ENCODE data around the gene AURKAIP1.

The AURKAIP1 gene

GRCh38 chr1:1331068-1331965 lies 43.7 kb downstream of the AURKAIP1 start, which contains the start of gene TAS1R3:
TAS1R3 (plus strand) TSS chr1:1331280; CDS start chr1:1331346, 66 bp downstream.
- DNase-seq = no peak

- no peak for DNase-seq
Observed at GRCh38 chr1:1330366-1331067, 44.5 kb downstream of the AURKAIP1 start.

- no peak for DNase-seq
Observed at GRCh38 chr1:1329304-1330210, 45.5 kb downstream of the AURKAIP1 start.

- no peak for DNase-seq
Observed at GRCh38 chr1:1328254-1328653, 46.8 kb downstream of the AURKAIP1 start.

GRCh38 chr1:1327291-1327690 lies 47.7 kb downstream of the AURKAIP1 start:
- DNase-seq = no peak

GRCh38 chr1:1326075-1326605 lies 48.9 kb downstream of the AURKAIP1 start:
- no peak for DNase-seq

- no peak for DNase-seq
Observed at GRCh38 chr1:1325288-1326074, 49.5 kb downstream of the AURKAIP1 start.

GRCh38 chr1:1324524-1325287 lies 50.3 kb downstream of the AURKAIP1 start, which contains the start of the genes CPTP and INTS11:
CPTP (plus strand) TSS chr1:1324802; CDS start chr1:1326911, 2,109 bp downstream.
INTS11 (minus strand) TSS chr1:1324660; CDS start chr1:1324608, 52 bp downstream.
- DNase-seq = peak; percentile 59

- no peak for DNase-seq
Observed at GRCh38 chr1:1324084-1324523, 50.9 kb downstream of the AURKAIP1 start.
